ENCODE results near the gene SETD4. TPM values are rescaled to one million over a fixed set of nuclear protein-coding genes. Genes with fewer than 3 reads are reported as not detected.

Gene SETD4
- total RNA-seq, 1 donor from 2014 or later = 15.7 TPM

- Mint-ChIP-seq H3K4me3 (ENCODE audit: unreplicated experiment) (no peak overlapping the region), H3K27ac (ENCODE audit: unreplicated experiment) (no peak overlapping the region), H3K27me3 (ENCODE audit: unreplicated experiment) (peaks cover 5% of the 10 kb centered on the region), H3K36me3 (ENCODE audit: low read depth, unreplicated experiment) (no peaks in the 10 kb centered on the region), H3K9me3 (ENCODE audit: unreplicated experiment) (no peaks in the 10 kb centered on the region), H3K4me1 (ENCODE audit: unreplicated experiment) (no peaks in the 10 kb centered on the region)
- no peak for TF ChIP-seq CTCF (IDR thresholded peaks at IDR 0.05; ENCODE audit: unreplicated experiment)
- DNase-seq (ENCODE audit: low spot score) = no peak
These were observed 66.3 kb downstream of the SETD4 start for GRCh38 chr21:35993875-35994490.

GRCh38 chr21:35991131-35991530 is 69.2 kb downstream of the SETD4 start:
- Mint-ChIP-seq H3K27ac (ENCODE audit: unreplicated experiment) (no peak overlapping the region), H3K4me1 (ENCODE audit: unreplicated experiment) (no peaks in the 10 kb centered on the region), H3K4me3 (ENCODE audit: unreplicated experiment) (no peak overlapping the region), H3K9me3 (ENCODE audit: unreplicated experiment) (no peaks in the 10 kb centered on the region), H3K36me3 (ENCODE audit: low read depth, unreplicated experiment) (no peaks in the 10 kb centered on the region), H3K27me3 (ENCODE audit: unreplicated experiment) (peaks cover 3% of the 10 kb centered on the region)
- TF ChIP-seq CTCF (IDR thresholded peaks at IDR 0.05; ENCODE audit: unreplicated experiment) = no peak
- DNase-seq (ENCODE audit: low spot score) = no peak

GRCh38 chr21:35990609-35991008 is 69.7 kb downstream of the SETD4 start:
- Mint-ChIP-seq H3K9me3 (ENCODE audit: unreplicated experiment) (no peaks in the 10 kb centered on the region), H3K4me1 (ENCODE audit: unreplicated experiment) (no peaks in the 10 kb centered on the region), H3K27me3 (ENCODE audit: unreplicated experiment) (peaks cover 3% of the 10 kb centered on the region), H3K27ac (ENCODE audit: unreplicated experiment) (no peak overlapping the region), H3K36me3 (ENCODE audit: low read depth, unreplicated experiment) (no peaks in the 10 kb centered on the region), H3K4me3 (ENCODE audit: unreplicated experiment) (no peak overlapping the region)
- TF ChIP-seq CTCF (IDR thresholded peaks at IDR 0.05; ENCODE audit: unreplicated experiment) = no peak
- DNase-seq (ENCODE audit: low spot score) = no peak

- DNase-seq (ENCODE audit: low spot score) = no peak
- Mint-ChIP-seq H3K27ac (ENCODE audit: unreplicated experiment) (no peak overlapping the region), H3K36me3 (ENCODE audit: low read depth, unreplicated experiment) (no peaks in the 10 kb centered on the region), H3K4me1 (ENCODE audit: unreplicated experiment) (no peaks in the 10 kb centered on the region), H3K9me3 (ENCODE audit: unreplicated experiment) (no peaks in the 10 kb centered on the region), H3K4me3 (ENCODE audit: unreplicated experiment) (no peak overlapping the region), H3K27me3 (ENCODE audit: unreplicated experiment) (no peaks in the 10 kb centered on the region)
- no peak for TF ChIP-seq CTCF (IDR thresholded peaks at IDR 0.05; ENCODE audit: unreplicated experiment)
These were observed 71.1 kb downstream of the SETD4 start for GRCh38 chr21:35989138-35989735.

- DNase-seq (ENCODE audit: low spot score) = no peak
- H3K9me3 Mint-ChIP-seq (ENCODE audit: unreplicated experiment) = no peaks in the 10 kb centered on the region
- no peaks in the 10 kb centered on the region for H3K36me3 Mint-ChIP-seq (ENCODE audit: low read depth, unreplicated experiment)
- H3K27me3 Mint-ChIP-seq (ENCODE audit: unreplicated experiment) = no peaks in the 10 kb centered on the region
- no peak overlapping the region for H3K27ac Mint-ChIP-seq (ENCODE audit: unreplicated experiment)
- TF ChIP-seq CTCF (IDR thresholded peaks at IDR 0.05; ENCODE audit: unreplicated experiment) = no peak
- no peaks in the 10 kb centered on the region for H3K4me1 Mint-ChIP-seq (ENCODE audit: unreplicated experiment)
- no peak overlapping the region for H3K4me3 Mint-ChIP-seq (ENCODE audit: unreplicated experiment)
These were observed 71.7 kb downstream of the SETD4 start for GRCh38 chr21:35988416-35989137.

Measured in endothelial cell (in vitro differentiated cells).